ENCODE results near the gene KIF3A. TPM values are rescaled to one million over a fixed set of nuclear protein-coding genes. Genes with fewer than 3 reads are reported as not detected.

Gene KIF3A
- total and polyA plus RNA-seq, 2 experiments from 2014 or later = 11.2 to 19.7 TPM

- TF ChIP-seq REST (IDR thresholded peaks at IDR 0.05; ENCODE audit: unreplicated experiment) (no peak), ETS1 (IDR thresholded peaks at IDR 0.05) (no peak), JUNB (IDR thresholded peaks at IDR 0.05; ENCODE audit: unreplicated experiment) (no peak)
Observed at GRCh38 chr5:132765311-132766019, 28.1 kb upstream of the KIF3A start (continued).

GRCh38 chr5:132764671-132765238 is 27.4 kb upstream of the KIF3A start:
- H3K36me3 Mint-ChIP-seq (ENCODE audit: low read depth) = peaks cover 15% of the 10 kb centered on the region; the same call in 1 of the 3 replicates
- Histone ChIP-seq H3K4me3 (no peak overlapping the region), H3K9me2 (ENCODE audit: insufficient read depth) (no peaks in the 10 kb centered on the region), H2AFZ (no peak overlapping the region), H3K36me3 (ENCODE audit: insufficient read depth) (no peaks in the 10 kb centered on the region), H3K4me1 (ENCODE audit: insufficient read depth) (no peaks in the 10 kb centered on the region), H4K20me1 (replicated peaks; ENCODE audit: insufficient read depth) (no peaks in the 10 kb centered on the region), H3F3A (replicated peaks; ENCODE audit: low read depth) (no peaks in the 10 kb centered on the region), H3K27ac (ENCODE audit: low read depth) (no peak overlapping the region), H3K4me2 (no peak overlapping the region), H3K79me2 (replicated peaks; ENCODE audit: insufficient read depth) (0 out of 2 replicates have a peak, but pooled peaks cover 4% of the 10 kb centered on the region), H3K27me3 (ENCODE audit: insufficient read depth) (no peaks in the 10 kb centered on the region)
- no peak for ATAC-seq
- H3K27ac Mint-ChIP-seq = no peak overlapping the region
- no peak overlapping the region for H3K4me3 Mint-ChIP-seq
- H3K9me3 Mint-ChIP-seq = no peaks in the 10 kb centered on the region
- H3K4me1 Mint-ChIP-seq = no peaks in the 10 kb centered on the region
- peaks cover 10% of the 10 kb centered on the region for H3K27me3 Mint-ChIP-seq (ENCODE audit: insufficient read depth, low read depth, poor library complexity)
- DNase-seq (ENCODE audit: low spot score) = no peak
- TF ChIP-seq ZNF114 (CRISPR knock-in tag; IDR thresholded peaks at IDR 0.05) (no peak), JUNB (IDR thresholded peaks at IDR 0.05; ENCODE audit: unreplicated experiment) (no peak), NANOG (IDR thresholded peaks at IDR 0.05; ENCODE audit: borderline replicate concordance) (no peak), REST (IDR thresholded peaks at IDR 0.05; ENCODE audit: unreplicated experiment) (no peak), ZNF331 (CRISPR knock-in tag; IDR thresholded peaks at IDR 0.05; ENCODE audit: low read depth) (no peak), EZH2phosphoT487 (IDR thresholded peaks at IDR 0.05; ENCODE audit: unreplicated experiment) (no peak), POLR2AphosphoS5 (IDR thresholded peaks at IDR 0.05; ENCODE audit: low read depth) (no peak), EZH2 (IDR thresholded peaks at IDR 0.05; ENCODE audit: low read depth, unreplicated experiment) (no peak)
